Left ventricle myocardium superior (tissue), 1 donor: ENCODE results near the gene IKZF2. TPM values are rescaled to one million over a fixed set of nuclear protein-coding genes. Genes with fewer than 3 reads are reported as not detected.

Experiments used
- ATAC-seq: fragments of 200-7000 bp; cut with Tn5 transposase; one replicate; pipeline ENCODE4 v1.9.1; 2020; ENCODE audit warnings: mild to moderate bottlenecking, moderate library complexity
- DNase-seq: peaks from one replicate; pipeline ENCODE4 v3.0.0-alpha.2; 2020
- intact Hi-C: fragments of 100-400 bp; cut with micrococcal nuclease; formaldehyde crosslinking; loops from one replicate; pipeline ENCODE4 v1.11.0; 2022
- total RNA-seq: library from RNA; stranded (reverse); fragmentation: NEBNext Ultra II Directional; extraction: Animal tissue kit (Norgen Biotek cat#: 25700); gene quantifications from one replicate; pipeline ENCODE4 v1.2.1, GENCODE V29; 2021
- donor health status: DM: no; HTN: yes; CAD: no; lungs with severe emphysema.

The IKZF2 gene
- total RNA-seq, 1 donor from 2014 or later: 6.1 TPM

DNA sequence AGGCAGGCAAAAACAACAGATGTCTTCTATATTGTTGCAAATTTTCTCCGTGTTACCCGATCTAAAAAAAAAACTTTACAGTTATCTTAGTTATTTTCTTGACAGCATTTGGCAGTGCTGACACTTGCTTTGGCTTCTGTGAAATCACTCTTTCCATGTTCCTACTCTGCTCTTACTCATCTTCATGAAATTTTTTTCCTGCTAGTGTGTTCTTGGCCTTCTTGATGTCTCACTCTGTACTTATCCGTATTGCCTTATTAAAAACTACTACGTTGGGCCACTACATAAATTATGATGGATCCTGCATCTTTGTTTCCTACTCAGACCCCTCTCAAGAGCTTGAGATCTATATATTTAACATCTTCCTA is 134.4 kb downstream of the IKZF2 start:
- ATAC-seq (no peak), DNase-seq (no peak)
- intact Hi-C loops: no loop called here

GRCh38 chr2:213016166-213016983 is 135.0 kb downstream of the IKZF2 start:
- DNase-seq (no peak), ATAC-seq (no peak)
- intact Hi-C loops: no loop called here

DNA sequence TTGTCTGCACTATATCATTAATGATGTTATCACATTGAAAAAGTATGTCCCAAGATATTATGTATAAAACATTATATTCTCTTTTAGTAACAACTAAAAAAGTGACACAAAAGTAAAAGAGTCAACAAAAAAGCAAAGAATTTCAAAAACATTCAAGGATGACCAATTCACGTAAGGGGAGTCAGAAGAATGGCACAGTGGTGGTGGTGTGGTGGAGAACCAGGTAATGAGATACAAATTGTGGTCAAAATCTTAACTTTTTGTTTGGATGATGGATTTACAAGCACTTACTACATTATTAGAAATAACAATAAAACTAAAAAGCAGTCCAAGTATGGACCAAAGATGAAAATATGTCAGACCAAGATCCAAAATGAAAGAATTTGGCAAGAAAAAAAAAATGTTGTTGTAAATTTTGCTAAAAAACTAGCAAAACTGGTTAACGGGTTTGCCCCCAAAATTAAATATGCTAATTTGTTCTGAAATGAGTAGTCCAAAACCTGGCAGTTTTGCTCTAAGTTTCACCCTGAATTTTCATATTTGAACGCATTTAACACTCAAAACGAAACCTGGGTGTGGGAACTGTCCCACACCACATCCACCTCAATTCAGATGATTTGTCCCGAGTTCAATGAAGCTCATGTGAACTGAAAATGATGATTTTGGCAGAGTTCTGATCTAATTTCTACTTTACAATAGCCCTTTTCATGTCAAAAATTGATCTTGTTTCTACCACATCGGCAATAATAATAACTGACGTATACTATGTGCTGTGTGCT is 135.8 kb downstream of the IKZF2 start:
- intact Hi-C loops: no loop called here
- ATAC-seq: no peak

DNA sequence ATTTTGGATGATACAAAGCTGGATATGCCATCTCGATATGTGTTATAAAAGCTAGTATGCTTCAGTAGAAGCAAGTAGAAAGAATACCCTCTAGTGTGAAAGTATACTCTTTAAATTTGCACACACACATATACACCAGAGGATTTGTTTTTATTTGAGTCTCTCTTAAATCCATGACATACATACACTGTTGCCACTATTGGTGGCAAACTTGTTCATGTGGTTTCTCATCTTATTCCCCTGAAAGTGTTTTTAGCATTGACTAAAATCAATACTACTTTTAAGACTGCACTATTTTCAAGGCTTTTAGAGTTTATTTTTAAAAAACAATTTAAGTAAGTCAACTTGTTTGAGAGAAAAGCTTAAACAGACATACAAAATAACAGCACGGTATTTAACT is 137.4 kb downstream of the IKZF2 start:
- ATAC-seq (no peak), DNase-seq (no peak)
- intact Hi-C loops: no loop called here

More for the DNA sequence above, 135.8 kb downstream of the IKZF2 start:
- DNase-seq: no peak

- DNase-seq (no peak), ATAC-seq (no peak)
- intact Hi-C loops: no loop called here
Measured at GRCh38 chr2:213011505-213011904, 139.9 kb downstream of the IKZF2 start.

DNA sequence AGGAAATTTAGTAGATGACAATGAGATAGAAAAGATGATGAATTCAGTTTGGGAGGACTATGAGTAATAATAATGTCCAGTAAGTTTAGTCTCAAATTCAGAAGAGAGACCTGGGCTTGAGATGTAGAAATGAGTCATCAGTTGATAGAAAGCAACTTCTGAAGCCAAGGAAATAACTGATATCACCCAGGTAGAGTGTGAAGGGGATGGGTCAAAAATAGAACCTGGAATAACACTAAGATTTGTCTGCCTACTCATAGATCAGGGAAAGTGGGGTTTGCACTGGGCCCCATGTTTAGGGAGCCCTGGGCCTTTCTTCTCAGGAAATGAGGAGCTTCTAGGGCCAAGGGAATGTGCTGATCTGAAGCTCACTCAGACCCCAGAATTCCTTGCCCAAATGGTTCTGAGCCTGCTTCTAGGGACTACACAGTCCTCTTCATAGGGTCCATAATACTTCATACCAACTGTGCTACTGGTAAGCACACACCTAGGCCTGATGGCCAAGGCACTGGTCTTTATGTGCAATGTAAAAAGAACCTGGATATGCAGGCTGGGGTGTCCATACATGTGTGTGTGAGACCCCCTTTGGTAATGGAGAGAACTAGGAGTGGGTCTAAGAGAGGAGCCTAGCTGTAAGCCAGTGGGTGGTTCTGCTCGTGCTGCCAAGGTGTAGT is 141.2 kb downstream of the IKZF2 start:
- ATAC-seq (no peak), DNase-seq (no peak)
- intact Hi-C loops: no loop called here

- ATAC-seq: no peak
- intact Hi-C loops: no loop called here
- DNase-seq: no peak
Measured at GRCh38 chr2:213007290-213007838, 144.0 kb downstream of the IKZF2 start.

DNA sequence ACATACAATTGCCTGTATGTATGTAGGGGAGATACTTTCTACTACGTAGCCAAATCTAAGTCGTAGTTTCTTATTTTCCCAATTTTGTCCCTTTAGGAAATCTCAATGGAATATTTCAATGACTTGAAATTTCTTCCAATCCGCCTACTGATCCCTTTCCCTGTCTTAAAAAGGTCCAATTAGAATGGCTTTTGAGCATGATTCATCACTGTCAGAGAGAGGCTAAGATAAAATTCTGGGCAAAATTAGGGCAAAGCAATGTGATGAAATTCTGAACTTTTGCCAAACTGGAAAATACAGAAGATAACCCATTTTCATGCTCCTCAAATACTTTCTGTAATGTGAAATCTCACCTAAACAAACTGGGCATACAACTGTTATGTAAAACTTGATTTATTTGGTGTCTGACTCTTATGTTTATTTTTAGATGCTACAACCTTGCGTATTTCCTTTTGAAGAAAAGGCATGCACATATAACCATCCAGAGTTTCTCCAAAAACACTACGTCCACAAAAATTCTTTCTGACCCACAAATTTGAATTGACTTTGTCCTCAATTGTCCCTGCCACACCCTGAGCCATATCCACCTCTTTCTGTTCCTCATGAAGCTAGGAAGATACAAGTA is 147.1 kb downstream of the IKZF2 start:
- DNase-seq (no peak), ATAC-seq (no peak)
- intact Hi-C loops: no loop called here

DNA sequence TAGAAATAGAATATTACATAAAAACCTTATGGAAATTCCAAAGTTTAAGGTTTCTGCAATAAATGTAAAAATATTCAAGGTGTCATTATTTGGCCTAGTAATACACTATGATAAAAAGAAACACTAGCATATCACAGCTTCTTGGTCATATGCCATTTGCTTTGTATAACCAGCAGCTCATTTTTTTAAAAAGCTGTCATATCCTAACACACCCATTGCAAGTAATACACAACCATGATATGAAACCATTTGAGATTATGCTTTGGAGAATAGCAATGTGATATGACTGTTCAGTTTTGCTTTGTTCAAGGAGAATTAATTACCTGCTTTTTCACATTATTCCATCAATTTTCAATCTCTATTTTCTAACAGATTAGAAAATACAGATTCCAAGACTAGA is 149.0 kb downstream of the IKZF2 start:
- ATAC-seq: no peak
- intact Hi-C loops: no loop called here
- no peak for DNase-seq

GRCh38 chr2:213001297-213001910 is 150.0 kb downstream of the IKZF2 start:
- intact Hi-C loops: no loop called here
- ATAC-seq (no peak), DNase-seq (no peak)

- DNase-seq (no peak), ATAC-seq (no peak)
- intact Hi-C loops: no loop called here
Measured at GRCh38 chr2:212998626-212999359, 152.6 kb downstream of the IKZF2 start.

GRCh38 chr2:212997526-212998020 is 153.8 kb downstream of the IKZF2 start:
- ATAC-seq (no peak), DNase-seq (no peak)
- intact Hi-C loops: no loop called here

GRCh38 chr2:212995920-212996319 is 155.5 kb downstream of the IKZF2 start:
- ATAC-seq (no peak), DNase-seq (no peak)
- intact Hi-C loops: no loop called here

- intact Hi-C loops: no loop called here
- no peak for DNase-seq
- no peak for ATAC-seq
Measured at GRCh38 chr2:212994976-212995375, 156.4 kb downstream of the IKZF2 start.

DNA sequence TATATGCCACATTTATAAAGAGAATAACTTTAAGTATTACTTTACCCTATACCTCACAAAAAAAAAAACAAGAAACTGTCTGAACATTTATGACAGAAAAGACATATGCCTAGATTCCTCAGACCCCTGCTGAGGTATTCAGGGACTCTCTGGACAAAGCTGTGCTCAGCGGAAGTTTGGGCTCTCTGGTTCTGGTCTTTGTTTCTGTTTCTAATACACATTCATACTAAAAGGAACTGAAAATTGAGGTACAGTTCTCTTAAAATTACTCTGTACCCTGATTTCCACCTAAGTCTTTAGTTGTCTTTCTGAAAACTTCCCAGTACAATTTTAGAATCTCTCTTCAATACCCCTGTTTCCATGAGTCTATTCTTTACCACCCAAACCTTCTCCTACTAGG is 160.3 kb downstream of the IKZF2 start:
- intact Hi-C loops: no loop called here
- ATAC-seq (no peak), DNase-seq (no peak)

GRCh38 chr2:212990697-212991096 is 160.7 kb downstream of the IKZF2 start:
- ATAC-seq (no peak), DNase-seq (no peak)
- intact Hi-C loops: no loop called here

- ATAC-seq: no peak
- intact Hi-C loops: no loop called here
- no peak for DNase-seq
Measured at GRCh38 chr2:212987492-212987891, 163.9 kb downstream of the IKZF2 start.

DNA sequence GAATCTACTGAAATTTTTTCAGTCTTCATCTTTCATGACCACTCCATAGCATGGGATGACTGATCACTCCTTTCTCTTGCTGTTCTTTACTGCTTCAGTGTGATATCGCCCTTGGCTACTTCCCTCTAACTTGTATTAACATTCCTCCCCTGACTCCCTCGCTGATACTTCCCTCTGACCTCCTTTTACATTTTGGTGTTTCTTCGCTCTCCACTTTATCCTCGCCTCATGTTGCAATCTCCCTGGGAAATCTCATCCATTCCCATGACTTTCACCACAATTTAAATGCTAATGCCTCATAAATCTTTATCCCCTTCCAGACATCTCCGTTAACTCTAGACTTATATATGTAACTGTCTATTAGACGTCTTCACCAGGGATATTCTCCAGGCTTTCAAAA is 167.3 kb downstream of the IKZF2 start:
- DNase-seq: no peak
- intact Hi-C loops: no loop called here
- ATAC-seq: no peak
